ENCODE measurements around the gene PGGT1B.
A peak's percentile ranks its signal among the peaks of the same experiment; 100 is the strongest.

The PGGT1B gene

DNA sequence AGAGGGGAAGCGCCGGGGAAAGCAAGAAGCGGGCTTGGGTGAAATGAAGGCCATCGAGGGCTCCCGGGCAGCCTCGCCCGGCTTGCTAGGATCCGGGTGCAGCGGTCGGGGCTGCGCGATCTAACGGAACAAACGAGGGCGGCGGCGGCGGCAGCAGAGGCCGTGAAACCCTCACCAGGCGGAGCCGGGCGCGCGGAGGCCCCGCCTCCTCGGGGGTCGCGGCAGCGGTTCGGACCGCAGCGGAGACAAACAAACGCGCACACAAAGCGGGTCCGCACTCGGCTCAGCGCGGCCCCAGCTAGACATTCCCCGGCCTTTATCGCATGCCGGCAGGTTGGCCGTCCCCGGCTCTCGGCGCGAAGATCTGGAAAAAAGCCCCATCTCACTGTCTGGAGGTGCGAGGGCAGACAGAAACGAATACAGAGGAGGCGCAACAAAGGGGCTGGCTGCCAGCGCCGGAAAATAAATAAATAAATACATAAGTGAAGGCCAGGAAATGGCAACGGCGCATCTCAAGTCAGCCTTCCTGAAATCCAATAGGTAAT lies 82.4 kb downstream of the PGGT1B start:
- DNase-seq (ENCODE audit: low read depth): no peak

DNA sequence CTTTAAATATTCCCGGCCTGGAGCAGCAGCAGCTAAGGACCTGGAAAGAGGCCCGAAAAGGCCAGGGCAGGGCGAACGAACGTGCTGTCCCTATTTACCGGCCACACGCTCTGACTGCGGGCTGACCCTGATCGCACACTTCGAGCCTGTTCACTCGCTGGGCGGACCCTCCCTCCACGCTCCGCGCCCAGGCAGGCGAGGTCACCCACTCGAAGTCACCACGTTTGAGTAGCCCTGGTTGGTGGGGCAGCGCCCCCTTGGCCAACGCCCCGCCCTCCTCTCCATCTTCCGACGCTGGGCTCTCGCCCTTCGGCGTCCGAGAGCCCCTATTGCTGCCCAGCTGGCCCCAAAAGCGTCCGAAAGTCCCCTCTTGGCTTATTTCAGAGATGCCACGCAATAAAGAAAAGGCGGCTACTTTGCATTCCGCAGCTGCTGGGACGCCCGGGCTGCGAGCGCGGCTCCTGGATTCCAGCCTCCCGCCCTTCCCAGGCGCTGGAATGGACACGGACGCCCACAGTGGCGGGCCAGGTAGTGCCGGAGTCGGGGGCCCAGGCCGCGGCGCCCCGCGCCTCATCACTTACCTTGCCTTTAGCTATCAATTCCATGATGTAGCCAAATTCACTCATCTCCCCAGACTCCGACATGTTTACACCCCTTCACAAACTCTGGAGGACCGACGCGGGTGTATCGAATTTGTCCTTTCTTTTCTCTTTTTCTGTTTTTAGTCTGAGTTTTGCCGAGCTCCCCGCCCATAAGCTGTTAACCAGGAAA lies 83.1 kb downstream of the PGGT1B start:
- no peak for DNase-seq (ENCODE audit: low read depth)

DNA sequence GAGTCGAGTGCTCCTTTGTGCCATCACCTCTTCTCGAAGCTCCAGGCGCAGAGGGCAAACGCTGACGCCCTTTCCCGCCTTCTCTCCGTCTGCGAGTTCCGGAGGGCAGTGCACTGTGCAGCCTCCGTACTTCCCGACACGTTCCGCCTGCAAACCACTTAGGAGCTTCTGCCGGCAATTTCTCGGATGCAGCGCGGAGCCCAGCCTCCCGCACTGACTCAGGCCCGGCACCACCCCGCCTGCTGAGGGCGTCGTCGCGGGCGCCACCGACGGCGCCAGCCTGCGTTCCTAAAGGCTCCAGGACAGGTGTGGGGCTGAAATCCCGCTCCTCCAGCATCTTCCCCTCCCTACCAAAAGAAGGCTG lies 83.7 kb downstream of the PGGT1B start:
- DNase-seq (ENCODE audit: low read depth): no peak

- DNase-seq (ENCODE audit: low read depth): no peak
These were observed 91.7 kb downstream of the PGGT1B start for GRCh38 chr5:115170929-115171510.

DNA sequence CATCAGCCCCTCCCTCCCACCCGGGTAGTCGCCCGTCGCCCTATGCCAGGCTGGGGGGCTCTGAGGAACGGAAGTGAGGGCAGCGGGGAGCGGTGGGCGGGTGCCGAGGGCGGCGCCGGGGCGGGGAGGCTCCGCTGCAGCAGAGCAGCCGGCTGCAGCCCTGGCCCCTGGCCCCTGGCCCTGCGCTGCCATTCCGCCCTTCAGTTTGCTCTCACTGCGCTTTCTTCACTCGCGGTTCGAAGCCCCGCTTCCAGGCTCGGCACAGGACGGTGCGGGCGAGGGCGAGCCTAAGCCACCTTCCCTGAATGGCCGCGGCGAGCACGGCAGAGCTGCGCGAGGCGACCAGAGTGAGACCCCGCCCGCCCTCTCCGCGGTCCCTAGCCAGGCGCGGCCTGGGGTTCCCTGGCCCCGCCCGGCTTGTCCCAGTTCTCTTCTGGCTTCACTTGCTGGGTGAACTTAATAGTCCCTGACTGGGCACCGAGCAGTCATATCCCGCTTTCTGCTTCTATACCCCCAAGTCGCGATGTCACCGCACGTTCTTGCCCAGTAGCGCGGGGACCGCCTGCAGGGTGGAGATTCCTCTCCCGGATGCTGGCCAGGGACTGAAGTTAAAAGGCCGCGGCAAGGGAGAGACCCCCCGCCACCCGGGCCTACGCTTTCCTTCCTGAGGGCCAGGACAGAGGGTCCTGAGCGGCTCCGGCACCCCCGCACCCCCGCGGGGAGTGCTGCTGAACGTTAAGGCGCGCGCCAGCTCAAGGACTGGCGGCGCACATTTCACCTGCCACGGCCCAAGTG lies 92.3 kb downstream of the PGGT1B start:
- no peak for DNase-seq (ENCODE audit: low read depth)

DNA sequence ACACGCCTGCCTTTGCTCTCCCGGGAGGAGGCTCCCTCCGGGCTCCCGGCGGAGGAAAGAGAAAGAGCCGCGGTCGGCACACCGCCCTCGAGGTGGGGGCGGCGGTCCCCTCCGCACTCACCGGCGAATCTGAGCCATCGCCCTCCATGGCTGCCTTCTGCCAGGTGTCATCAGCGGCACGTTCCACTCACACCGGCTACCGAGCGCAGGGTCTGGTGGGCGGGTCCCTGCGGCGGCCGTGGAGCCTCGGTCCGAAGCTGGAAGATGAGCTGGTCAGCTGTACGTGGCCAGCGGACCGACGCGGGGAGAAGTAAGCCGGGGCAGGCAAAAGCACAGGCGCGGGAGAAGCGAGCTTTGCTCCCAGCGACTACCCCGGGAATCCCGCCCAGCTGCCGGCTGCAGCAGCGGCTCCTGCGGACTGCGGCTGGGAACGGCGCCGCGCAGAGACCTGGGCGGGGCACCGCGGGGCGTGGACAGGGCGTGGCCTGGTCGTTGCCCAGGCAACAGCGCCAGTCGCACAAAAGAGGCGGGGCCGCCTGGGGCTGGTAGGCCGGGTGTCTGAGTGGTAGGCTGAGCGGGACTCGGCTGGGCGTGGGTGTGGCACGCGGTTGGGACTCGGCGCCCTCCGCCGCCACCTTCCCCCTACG lies 93.1 kb downstream of the PGGT1B start, which contains the start of gene TRIM36:
Gene TRIM36 (minus strand): TSS at position 422 of the 647 bp plus-strand sequence. CDS start 274 bp downstream, at position 148.
- DNase-seq (ENCODE audit: low read depth): peak; percentile 64

DNA sequence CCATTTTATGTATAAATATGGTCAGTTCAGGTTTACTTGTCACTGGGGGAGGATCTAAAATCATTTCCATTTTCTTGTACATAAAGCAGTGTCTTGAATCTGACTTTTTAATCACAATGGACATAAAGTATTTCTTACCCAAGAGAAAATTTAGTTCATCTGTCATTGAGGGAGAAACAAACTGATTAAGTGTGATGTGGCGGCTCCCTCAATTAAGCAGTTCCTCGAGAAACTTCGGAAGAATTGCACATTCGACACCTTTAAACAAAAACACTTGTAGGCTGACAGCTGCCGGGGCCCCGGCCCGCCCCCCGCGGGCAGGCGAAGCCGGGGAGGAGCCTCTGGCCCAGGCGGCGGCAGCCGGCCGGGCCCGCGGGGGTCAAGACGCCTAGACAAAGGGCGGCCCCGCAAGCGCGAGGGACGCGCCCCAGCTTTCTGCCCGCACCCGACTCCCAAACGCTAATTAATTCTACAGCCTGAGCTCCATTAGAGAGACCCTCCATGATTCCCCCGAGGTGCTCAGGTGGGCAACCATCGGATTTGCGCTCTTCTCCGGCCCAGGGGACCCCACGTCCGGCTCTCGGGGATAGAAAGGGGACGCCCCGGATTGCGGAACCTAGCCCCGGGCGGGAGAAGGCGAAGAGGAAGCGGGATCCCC lies 93.7 kb downstream of the PGGT1B start:
- no peak for DNase-seq (ENCODE audit: low read depth)

DNA sequence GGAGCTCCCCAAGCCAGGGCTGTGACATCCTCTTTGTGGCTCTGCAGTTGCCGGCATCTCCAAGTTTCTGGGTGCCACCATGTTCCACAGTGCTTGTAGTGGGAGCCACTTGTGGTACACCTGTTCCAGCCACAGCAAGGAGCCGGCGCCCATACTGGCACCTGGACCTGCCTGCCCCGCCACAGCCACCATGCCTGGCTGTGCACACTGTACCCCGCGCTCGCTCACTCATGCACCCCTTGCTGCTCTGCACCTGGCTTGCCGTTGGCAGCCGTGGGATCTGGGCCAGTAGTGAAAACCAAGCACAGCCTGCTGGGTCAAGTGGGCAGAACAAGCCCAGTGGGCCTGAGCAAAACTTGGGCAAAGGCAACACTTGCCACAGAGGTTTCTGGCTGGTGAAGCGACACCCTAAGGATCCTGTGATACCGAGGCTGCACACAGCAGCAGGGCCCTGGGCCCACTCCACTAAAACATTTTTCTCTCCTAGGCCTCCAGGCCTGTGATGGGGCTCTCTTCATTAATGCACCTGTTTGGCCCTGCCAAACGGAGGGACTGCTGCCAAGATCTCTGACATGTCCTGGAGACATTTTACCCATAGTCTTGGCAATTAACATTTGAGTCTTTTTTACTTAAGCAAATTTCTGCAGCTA lies 95.8 kb downstream of the PGGT1B start:
- no peak for DNase-seq (ENCODE audit: low read depth)

GRCh38 chr5:115165790-115166189 lies 96.9 kb downstream of the PGGT1B start:
- no peak for DNase-seq (ENCODE audit: low read depth)

GRCh38 chr5:115160975-115161475 lies 101.7 kb downstream of the PGGT1B start:
- no peak for DNase-seq (ENCODE audit: low read depth)
